ENCODE data around the gene VAPB.
"Not testable (repeated sequence)": the region's sequence is repeated elsewhere in the genome, so short reads cannot be mapped to it uniquely, and the experiment has no call there.

Gene VAPB

GRCh38 chr20:58403272-58403671, 14.2 kb downstream of the VAPB start:
- TF ChIP-seq CTCF (IDR thresholded peaks at IDR 0.05; ENCODE audit: low read depth, low read length, missing control alignments) = no peak
- H3K4me3 ChIP-seq (replicated peaks; ENCODE audit: low read depth, low read length) = no peak overlapping the region
- DNase-seq (ENCODE audit: extremely low read depth, low read depth) = no peak

DNA sequence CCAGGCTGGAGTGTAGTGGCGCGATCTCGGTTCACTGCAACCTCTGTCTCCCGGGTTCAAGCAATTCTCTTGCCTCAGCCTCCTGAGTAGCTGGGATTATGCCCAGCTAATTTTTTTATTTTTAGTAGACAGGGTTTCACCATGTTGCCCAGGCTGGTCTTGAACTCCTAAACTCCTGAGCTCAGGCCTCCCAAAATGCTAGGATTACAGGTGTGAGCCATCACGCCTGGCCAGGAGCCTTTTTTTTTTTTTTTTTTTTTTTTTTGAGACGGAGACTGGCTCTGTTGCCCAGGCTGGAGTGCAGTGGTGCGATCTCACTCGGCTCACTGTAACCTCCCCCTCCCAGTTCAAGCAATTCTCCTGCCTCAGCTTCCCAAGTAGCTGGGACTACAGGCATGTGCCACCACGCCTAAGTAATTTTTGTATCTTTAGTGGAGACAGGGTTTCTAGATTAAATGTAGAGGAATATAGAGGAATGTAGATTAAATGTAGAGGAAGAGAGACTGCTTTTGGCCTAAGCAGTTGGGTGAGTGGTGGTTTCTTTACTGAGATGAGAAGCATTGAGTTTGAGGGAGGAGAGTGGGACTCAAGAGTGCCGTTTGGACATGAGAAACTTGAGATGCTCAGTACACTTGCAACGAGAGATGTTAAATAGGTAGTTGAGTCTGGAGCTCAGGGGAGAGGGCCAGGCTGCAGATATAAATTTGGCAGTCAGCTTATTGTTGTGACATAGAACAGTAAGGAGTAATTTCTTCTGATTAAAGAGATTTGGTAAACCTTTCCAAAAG, 16.7 kb downstream of the VAPB start:
- DNase-seq (ENCODE audit: extremely low read depth, low read depth) = no peak
- TF ChIP-seq CTCF (IDR thresholded peaks at IDR 0.05; ENCODE audit: low read depth, low read length, missing control alignments) = no peak
- no peak overlapping the region for H3K4me3 ChIP-seq (replicated peaks; ENCODE audit: low read depth, low read length)

DNA sequence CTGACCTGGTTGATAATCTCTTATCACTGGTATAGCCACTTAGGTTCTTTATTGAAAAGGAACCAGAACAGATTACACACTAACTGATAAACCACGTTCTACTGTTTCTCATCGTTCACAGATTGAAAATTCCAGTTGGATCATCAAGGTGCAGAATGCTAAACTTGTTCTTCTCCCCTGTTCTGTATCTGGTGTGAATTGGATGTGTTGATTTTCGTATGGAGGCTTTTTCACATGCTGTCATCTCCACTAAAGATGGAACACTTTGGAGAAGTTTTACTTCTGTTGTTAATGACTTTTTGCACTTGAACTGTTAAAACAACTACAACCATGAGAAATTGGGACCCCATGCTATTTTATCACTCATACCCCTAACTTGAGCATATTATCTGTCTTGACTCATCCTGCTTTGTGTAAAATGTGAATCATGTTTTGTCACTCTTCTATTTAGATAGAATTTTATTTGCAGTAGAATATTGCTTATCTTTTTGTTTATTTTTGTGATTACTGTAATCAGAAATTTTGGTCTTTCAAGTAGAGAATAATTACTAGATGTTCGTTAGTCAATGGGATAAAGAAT, 17.5 kb downstream of the VAPB start:
- no peak for DNase-seq (ENCODE audit: extremely low read depth, low read depth)
- H3K4me3 ChIP-seq (replicated peaks; ENCODE audit: low read depth, low read length) = no peak overlapping the region
- no peak for TF ChIP-seq CTCF (IDR thresholded peaks at IDR 0.05; ENCODE audit: low read depth, low read length, missing control alignments)

GRCh38 chr20:58407201-58407873, 18.3 kb downstream of the VAPB start:
- DNase-seq (ENCODE audit: extremely low read depth, low read depth) = no peak
- H3K4me3 ChIP-seq (replicated peaks; ENCODE audit: low read depth, low read length) = no peak overlapping the region

DNA sequence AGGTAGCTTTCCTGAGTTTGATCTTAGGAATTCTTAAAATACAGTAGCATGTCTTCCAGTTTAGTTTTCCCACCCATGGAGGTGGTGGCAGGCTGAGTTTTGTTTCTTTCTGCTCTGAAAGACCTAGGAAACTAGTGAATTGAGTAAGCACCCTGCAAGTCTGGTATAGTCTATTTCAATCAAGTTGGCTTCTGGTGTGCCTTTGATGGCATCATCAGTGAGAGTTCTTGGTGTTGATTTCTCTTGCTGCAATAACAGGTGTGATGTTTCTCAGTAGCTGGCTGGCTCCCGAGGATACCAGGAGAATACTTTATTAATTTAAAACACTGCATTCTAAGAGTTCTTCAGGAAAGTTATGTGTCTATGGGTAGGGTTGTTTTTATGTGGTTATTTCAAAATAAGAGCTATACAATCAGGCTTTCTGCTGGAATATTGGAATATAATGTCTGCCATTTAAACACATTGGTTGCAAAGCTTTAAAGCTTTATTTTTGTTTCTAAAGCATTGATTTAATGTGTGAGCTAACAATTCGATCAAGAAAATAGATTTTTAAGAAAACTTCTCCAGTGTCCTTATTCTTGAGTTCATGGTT, 19.0 kb downstream of the VAPB start:
- no peak for DNase-seq (ENCODE audit: extremely low read depth, low read depth)
- no peak for TF ChIP-seq CTCF (IDR thresholded peaks at IDR 0.05; ENCODE audit: low read depth, low read length, missing control alignments)
- H3K4me3 ChIP-seq (replicated peaks; ENCODE audit: low read depth, low read length) = no peak overlapping the region

More at GRCh38 chr20:58407201-58407873, 18.3 kb downstream of the VAPB start:
- TF ChIP-seq CTCF (IDR thresholded peaks at IDR 0.05; ENCODE audit: low read depth, low read length, missing control alignments) = no peak

DNA sequence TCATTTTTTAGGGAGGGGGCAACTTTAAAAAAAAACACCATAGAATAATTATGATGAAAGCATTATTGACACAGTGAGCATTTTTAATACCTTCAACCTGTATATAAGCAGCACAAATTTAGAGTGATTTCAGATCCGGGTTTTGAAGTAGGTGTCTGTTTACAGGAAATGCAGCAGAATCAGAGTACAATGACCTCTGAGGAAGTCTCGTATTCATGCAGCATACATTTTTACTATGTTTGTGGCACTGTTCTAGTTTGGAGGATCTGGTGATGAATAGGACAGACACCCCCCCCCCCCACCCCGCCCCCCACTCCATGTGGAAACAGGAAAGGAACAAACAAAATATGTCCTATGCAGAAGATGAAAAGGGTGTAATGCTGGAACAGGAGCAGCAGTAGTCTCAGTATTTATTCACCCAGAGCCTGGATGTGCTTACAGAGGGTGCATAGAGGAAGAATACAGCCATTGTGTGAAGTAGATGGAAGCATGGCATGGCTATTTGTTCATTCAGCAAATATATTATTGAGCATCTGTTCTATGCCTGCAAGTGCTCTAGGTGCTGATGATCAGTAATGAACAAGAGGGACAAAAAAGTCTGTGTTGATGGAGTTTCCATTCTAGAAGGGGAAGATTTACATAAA, 19.7 kb downstream of the VAPB start:
- no peak for DNase-seq (ENCODE audit: extremely low read depth, low read depth)
- no peak overlapping the region for H3K4me3 ChIP-seq (replicated peaks; ENCODE audit: low read depth, low read length)
- TF ChIP-seq CTCF (IDR thresholded peaks at IDR 0.05; ENCODE audit: low read depth, low read length, missing control alignments) = no peak

GRCh38 chr20:58414216-58414615, 25.2 kb downstream of the VAPB start:
- H3K4me3 ChIP-seq (replicated peaks; ENCODE audit: low read depth, low read length); DNase-seq (ENCODE audit: extremely low read depth, low read depth): not testable (repeated sequence)

GRCh38 chr20:58414786-58415185, 25.8 kb downstream of the VAPB start:
- not testable (repeated sequence) for DNase-seq (ENCODE audit: extremely low read depth, low read depth); H3K4me3 ChIP-seq (replicated peaks; ENCODE audit: low read depth, low read length)

All from HFF-Myc (cell line).